ENCODE measurements around the gene ACSS1. TPM values are rescaled to one million over a fixed set of nuclear protein-coding genes. Genes with fewer than 3 reads are reported as not detected.

The ACSS1 gene
- polyA plus RNA-seq, 2 of the 4 experiments (the other 2 are of a cell fraction), result 7.2 to 7.6 TPM

DNA sequence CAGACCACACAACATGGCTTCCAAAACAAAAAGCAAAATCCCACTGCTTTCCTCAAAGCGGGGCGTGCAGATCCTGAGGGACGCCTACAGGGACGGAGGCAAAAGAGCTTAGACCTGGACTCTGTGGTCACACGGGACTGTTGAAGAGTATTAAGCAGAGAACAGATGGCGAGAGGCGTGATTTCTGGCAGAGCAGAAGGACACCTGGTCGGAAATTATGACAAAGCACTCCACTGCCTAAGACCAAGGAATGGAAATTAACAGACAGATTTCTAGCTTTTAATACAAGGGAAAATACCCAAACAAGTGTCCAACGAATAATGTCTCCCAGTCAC is 93.5 kb downstream of the ACSS1 start:
- Histone ChIP-seq H3K27ac (no peak overlapping the region), H3K4me1 (no peaks in the 10 kb centered on the region), H3K9me3 (no peaks in the 10 kb centered on the region), H3K4me3 (no peak overlapping the region), H3K4me2 (no peak overlapping the region)
- TF ChIP-seq BHLHE40 (IDR thresholded peaks at IDR 0.05; ENCODE audit: low read depth, low read length), result no peak
- TF ChIP-seq TP53 (CRISPR knock-in tag; IDR thresholded peaks at IDR 0.05), result no peak
- no peak for TF ChIP-seq ZSCAN20 (CRISPR knock-in tag; IDR thresholded peaks at IDR 0.05)
- no peak for TF ChIP-seq CHD2 (IDR thresholded peaks at IDR 0.05; ENCODE audit: low read length, partially characterized antibody)
- no peak for TF ChIP-seq CBX2 (IDR thresholded peaks at IDR 0.05; ENCODE audit: borderline replicate concordance, low read depth)
- TF ChIP-seq USF2 (IDR thresholded peaks at IDR 0.05), result no peak
- TF ChIP-seq EHF (CRISPR knock-in tag; IDR thresholded peaks at IDR 0.05), result no peak
- no peak for TF ChIP-seq BCL3 (IDR thresholded peaks at IDR 0.05)
- TF ChIP-seq EP300 (IDR thresholded peaks at IDR 0.05), result no peak
- TF ChIP-seq, protein P1, sequence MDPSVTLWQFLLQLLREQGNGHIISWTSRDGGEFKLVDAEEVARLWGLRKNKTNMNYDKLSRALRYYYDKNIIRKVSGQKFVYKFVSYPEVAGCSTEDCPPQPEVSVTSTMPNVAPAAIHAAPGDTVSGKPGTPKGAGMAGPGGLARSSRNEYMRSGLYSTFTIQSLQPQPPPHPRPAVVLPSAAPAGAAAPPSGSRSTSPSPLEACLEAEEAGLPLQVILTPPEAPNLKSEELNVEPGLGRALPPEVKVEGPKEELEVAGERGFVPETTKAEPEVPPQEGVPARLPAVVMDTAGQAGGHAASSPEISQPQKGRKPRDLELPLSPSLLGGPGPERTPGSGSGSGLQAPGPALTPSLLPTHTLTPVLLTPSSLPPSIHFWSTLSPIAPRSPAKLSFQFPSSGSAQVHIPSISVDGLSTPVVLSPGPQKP (IDR thresholded peaks at IDR 0.05; ENCODE audit: low read depth, low read length), result no peak
- TF ChIP-seq, protein P2, sequence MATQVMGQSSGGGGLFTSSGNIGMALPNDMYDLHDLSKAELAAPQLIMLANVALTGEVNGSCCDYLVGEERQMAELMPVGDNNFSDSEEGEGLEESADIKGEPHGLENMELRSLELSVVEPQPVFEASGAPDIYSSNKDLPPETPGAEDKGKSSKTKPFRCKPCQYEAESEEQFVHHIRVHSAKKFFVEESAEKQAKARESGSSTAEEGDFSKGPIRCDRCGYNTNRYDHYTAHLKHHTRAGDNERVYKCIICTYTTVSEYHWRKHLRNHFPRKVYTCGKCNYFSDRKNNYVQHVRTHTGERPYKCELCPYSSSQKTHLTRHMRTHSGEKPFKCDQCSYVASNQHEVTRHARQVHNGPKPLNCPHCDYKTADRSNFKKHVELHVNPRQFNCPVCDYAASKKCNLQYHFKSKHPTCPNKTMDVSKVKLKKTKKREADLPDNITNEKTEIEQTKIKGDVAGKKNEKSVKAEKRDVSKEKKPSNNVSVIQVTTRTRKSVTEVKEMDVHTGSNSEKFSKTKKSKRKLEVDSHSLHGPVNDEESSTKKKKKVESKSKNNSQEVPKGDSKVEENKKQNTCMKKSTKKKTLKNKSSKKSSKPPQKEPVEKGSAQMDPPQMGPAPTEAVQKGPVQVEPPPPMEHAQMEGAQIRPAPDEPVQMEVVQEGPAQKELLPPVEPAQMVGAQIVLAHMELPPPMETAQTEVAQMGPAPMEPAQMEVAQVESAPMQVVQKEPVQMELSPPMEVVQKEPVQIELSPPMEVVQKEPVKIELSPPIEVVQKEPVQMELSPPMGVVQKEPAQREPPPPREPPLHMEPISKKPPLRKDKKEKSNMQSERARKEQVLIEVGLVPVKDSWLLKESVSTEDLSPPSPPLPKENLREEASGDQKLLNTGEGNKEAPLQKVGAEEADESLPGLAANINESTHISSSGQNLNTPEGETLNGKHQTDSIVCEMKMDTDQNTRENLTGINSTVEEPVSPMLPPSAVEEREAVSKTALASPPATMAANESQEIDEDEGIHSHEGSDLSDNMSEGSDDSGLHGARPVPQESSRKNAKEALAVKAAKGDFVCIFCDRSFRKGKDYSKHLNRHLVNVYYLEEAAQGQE (IDR thresholded peaks at IDR 0.05), result no peak
- TF ChIP-seq NR3C1 (IDR thresholded peaks at IDR 0.05), result no peak
- TF ChIP-seq POLR2A (IDR thresholded peaks at IDR 0.05; ENCODE audit: low read length), result no peak
- TF ChIP-seq SREBF2 (IDR thresholded peaks at IDR 0.05), result no peak
- ATAC-seq, result no peak
- ChIA-PET POLR2A (no interaction called here), CTCF (interaction anchor here (0.6 to 2.0 kb wide), 5 partner anchors 8 to 1075 kb away, joined by 3 to 5 read pairs (median 3); no protein-coding TSS in a partner anchor)
- no peak for FAIRE-seq
- WGBS (ENCODE audit: missing lambda C conversion rate), result 88% methylated on average over 9 of the region's 9 CpGs
- DNase-seq (ENCODE audit: low read depth in 1 of 2, low spot score in 1 of 2), result no peak

DNA sequence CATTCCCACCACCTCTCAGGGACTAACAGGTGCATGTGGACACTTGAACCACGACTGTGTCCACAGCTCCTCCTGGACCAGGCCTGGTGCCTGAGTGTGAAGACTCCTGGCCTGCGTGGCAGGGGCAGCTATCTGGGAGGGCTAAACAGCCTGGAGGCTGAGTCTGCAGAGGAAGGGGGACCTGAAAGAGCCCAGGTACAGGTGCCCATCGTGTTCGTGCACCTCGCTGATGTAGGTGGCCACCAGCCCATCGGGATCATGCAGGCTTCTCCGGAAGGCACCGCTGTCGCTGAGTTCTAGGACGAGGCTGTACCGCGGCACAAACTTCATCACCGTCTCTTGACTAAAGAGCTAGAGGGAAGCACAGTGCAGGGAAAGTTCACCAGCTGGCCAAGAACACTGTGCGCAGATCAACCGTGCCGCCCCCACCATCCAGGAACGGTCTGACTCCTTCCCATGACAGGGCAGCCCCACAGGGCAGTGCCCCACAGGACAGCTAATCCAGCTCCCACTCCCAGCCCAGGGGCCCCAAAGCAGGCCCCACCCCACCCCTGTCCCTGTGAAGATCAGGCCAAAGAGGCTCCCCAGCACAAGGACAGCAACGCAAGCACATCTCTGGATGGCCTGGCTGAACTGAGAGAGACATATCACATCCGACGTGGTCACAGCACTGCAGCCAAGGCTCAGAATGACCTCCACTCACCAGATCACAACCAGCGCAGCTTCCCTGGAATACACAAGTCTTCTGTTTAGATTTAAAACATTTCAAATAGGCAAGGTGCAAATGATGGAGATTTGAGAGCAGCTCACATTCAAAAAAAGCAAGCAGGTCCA is 94.0 kb downstream of the ACSS1 start:
- 94% methylated on average over 21 of the region's 21 CpGs for WGBS (ENCODE audit: missing lambda C conversion rate)
- CTCF ChIA-PET, result interaction anchor here (1.3 to 2.0 kb wide), 4 partner anchors 7 to 1075 kb away, joined by 3 to 5 read pairs (median 3); no protein-coding TSS in a partner anchor
- POLR2A ChIA-PET, result no interaction called here
- FAIRE-seq, result no peak
- Histone ChIP-seq H3K27ac (no peak overlapping the region), H3K4me3 (no peak overlapping the region), H3K4me2 (no peak overlapping the region), H3K4me1 (no peaks in the 10 kb centered on the region), H3K9me3 (no peaks in the 10 kb centered on the region)
- no peak for ATAC-seq
- TF ChIP-seq CBX2 (IDR thresholded peaks at IDR 0.05; ENCODE audit: borderline replicate concordance, low read depth), result no peak
- TF ChIP-seq ZSCAN20 (CRISPR knock-in tag; IDR thresholded peaks at IDR 0.05), result no peak
- TF ChIP-seq E2F6 (IDR thresholded peaks at IDR 0.05; ENCODE audit: borderline replicate concordance, low read depth), result no peak
- no peak for TF ChIP-seq HOXA7 (CRISPR knock-in tag; IDR thresholded peaks at IDR 0.05)
- TF ChIP-seq JUN (IDR thresholded peaks at IDR 0.05), result no peak
- TF ChIP-seq EHF (CRISPR knock-in tag; IDR thresholded peaks at IDR 0.05), result no peak
- TF ChIP-seq MYC (IDR thresholded peaks at IDR 0.05; ENCODE audit: borderline replicate concordance, low read length), result no peak
- TF ChIP-seq, protein P1 (IDR thresholded peaks at IDR 0.05; ENCODE audit: low read depth, low read length), result no peak
- no peak for TF ChIP-seq JUNB (IDR thresholded peaks at IDR 0.05)
- no peak for TF ChIP-seq NPAS2 (CRISPR knock-in tag; IDR thresholded peaks at IDR 0.05; ENCODE audit: borderline replicate concordance)
- TF ChIP-seq BHLHE40 (IDR thresholded peaks at IDR 0.05; ENCODE audit: low read depth, low read length), result no peak
- TF ChIP-seq, protein P3, sequence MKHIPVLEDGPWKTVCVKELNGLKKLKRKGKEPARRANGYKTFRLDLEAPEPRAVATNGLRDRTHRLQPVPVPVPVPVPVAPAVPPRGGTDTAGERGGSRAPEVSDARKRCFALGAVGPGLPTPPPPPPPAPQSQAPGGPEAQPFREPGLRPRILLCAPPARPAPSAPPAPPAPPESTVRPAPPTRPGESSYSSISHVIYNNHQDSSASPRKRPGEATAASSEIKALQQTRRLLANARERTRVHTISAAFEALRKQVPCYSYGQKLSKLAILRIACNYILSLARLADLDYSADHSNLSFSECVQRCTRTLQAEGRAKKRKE (CRISPR knock-in tag; IDR thresholded peaks at IDR 0.05; ENCODE audit: low read depth), result no peak
- TF ChIP-seq EHMT2 (IDR thresholded peaks at IDR 0.05; ENCODE audit: low read depth), result no peak
- no peak for TF ChIP-seq TFCP2L1 (CRISPR knock-in tag; IDR thresholded peaks at IDR 0.05)
- no peak for TF ChIP-seq SREBF2 (IDR thresholded peaks at IDR 0.05)
- no peak for TF ChIP-seq ESRRA (IDR thresholded peaks at IDR 0.05; ENCODE audit: borderline replicate concordance, low read length)
- no peak for TF ChIP-seq RARB (CRISPR knock-in tag; IDR thresholded peaks at IDR 0.05)
- TF ChIP-seq, protein P4, sequence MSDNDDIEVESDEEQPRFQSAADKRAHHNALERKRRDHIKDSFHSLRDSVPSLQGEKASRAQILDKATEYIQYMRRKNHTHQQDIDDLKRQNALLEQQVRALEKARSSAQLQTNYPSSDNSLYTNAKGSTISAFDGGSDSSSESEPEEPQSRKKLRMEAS (IDR thresholded peaks at IDR 0.05), result no peak
- DNase-seq (ENCODE audit: low read depth in 1 of 2, low spot score in 1 of 2), result no peak

All from A549 (cell line).